Measurements from ENCODE around the gene MIX23. TPM values are rescaled to one million over a fixed set of nuclear protein-coding genes. Genes with fewer than 3 reads are reported as not detected.

Gene MIX23
- total RNA-seq, 1 experiment from 2014 or later = 80.6 TPM

DNA sequence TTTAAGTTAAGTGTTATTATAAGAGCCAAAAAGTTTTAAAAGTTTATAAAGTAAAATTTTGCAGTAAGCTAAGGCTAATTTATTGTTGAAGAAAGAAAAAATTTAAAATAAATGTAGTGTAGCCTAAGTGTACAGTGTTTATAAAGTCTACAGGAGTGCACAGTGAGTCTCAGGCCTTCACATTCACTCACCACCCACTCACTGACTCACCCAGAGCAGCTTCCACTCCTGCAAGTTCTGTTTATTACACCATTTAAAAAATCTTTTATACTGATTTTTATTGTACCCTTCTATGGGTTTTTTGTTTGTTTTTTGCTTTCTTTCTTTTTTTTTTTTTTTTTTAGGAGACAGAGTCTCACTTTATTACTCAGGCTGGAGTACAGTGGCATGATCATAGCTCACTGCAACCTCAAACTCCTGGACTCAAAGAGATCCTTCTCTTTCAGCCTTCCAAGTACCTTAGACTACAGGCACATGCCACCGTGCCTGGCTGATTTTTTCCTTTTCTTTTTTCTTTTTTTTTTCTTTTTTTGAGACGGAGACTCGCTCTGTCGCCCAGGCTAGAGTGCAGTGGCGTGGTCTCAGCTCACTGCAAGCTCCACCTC lies 32.1 kb downstream of the MIX23 start:
- no peak overlapping the region for H2BK15ac ChIP-seq (ENCODE audit: low read depth, low read length)
- H3K4me2 ChIP-seq (ENCODE audit: insufficient read depth, insufficient read length, low read length) = no peak overlapping the region
- H4K20me1 ChIP-seq (ENCODE audit: control insufficient read depth, insufficient read depth, insufficient read length) = no peaks in the 10 kb centered on the region
- H3T11ph ChIP-seq (ENCODE audit: low read length) = no peak overlapping the region
- H3K36me3 Mint-ChIP-seq (ENCODE audit: insufficient read depth in 1 of 3, low read depth in 3 of 3) = no peaks in the 10 kb centered on the region; a peak in 1 of 7 replicates
- H2AFZ ChIP-seq (ENCODE audit: low read length) = no peak overlapping the region
- DNase-seq = no peak
- H3K4ac ChIP-seq (ENCODE audit: low read depth, low read length) = no peak overlapping the region
- H3K9ac ChIP-seq (ENCODE audit: extremely low read depth, insufficient read length, low read length) = no peak overlapping the region
- no peak overlapping the region for H3K23ac ChIP-seq (ENCODE audit: insufficient read length, low read depth, low read length)
- no peak overlapping the region for H4K5ac ChIP-seq (ENCODE audit: insufficient read length, low read depth, low read length)
- no peak overlapping the region for H3K4me3 Mint-ChIP-seq
- no peak overlapping the region for H2BK120ac ChIP-seq (ENCODE audit: low read depth, low read length, poor library complexity, severe bottlenecking)
- no CpG with 5 or more reads among the region's 5 CpGs for WGBS (ENCODE audit: extremely low coverage, insufficient read length, low lambda C conversion rate)
- no peak overlapping the region for H3K18ac ChIP-seq (ENCODE audit: insufficient read length, low read depth, low read length)
- no peak overlapping the region for H4K91ac ChIP-seq (ENCODE audit: insufficient read length, low read depth, low read length)
- no peaks in the 10 kb centered on the region for H3K23me2 ChIP-seq (ENCODE audit: insufficient read length, low read depth, low read length, poor library complexity, severe bottlenecking)
- TF ChIP-seq, protein P1, sequence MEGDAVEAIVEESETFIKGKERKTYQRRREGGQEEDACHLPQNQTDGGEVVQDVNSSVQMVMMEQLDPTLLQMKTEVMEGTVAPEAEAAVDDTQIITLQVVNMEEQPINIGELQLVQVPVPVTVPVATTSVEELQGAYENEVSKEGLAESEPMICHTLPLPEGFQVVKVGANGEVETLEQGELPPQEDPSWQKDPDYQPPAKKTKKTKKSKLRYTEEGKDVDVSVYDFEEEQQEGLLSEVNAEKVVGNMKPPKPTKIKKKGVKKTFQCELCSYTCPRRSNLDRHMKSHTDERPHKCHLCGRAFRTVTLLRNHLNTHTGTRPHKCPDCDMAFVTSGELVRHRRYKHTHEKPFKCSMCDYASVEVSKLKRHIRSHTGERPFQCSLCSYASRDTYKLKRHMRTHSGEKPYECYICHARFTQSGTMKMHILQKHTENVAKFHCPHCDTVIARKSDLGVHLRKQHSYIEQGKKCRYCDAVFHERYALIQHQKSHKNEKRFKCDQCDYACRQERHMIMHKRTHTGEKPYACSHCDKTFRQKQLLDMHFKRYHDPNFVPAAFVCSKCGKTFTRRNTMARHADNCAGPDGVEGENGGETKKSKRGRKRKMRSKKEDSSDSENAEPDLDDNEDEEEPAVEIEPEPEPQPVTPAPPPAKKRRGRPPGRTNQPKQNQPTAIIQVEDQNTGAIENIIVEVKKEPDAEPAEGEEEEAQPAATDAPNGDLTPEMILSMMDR (conservative IDR thresholded peaks at IDR 0.05) = no peak
- no peak overlapping the region for H3K56ac ChIP-seq (ENCODE audit: insufficient read length, low read depth, low read length)
- no peaks in the 10 kb centered on the region for H3K27me3 Mint-ChIP-seq (ENCODE audit: low read depth)
- H2BK12ac ChIP-seq (ENCODE audit: insufficient read length, low read depth, low read length) = no peak overlapping the region
- H3K27me3 ChIP-seq (ENCODE audit: insufficient read depth, low read length) = no peaks in the 10 kb centered on the region
- H3K79me1 ChIP-seq (ENCODE audit: insufficient read depth, low read depth, low read length, poor library complexity, severe bottlenecking) = no peaks in the 10 kb centered on the region
- H3K27ac Mint-ChIP-seq = no peak overlapping the region
- no peaks in the 10 kb centered on the region for H3K4me1 Mint-ChIP-seq
- no peaks in the 10 kb centered on the region for H3K79me2 ChIP-seq (ENCODE audit: insufficient read depth, low read length)
- peaks cover 0 to 6% of the 10 kb centered on the region in 2 experiments; a peak in 3 of 5 replicates for H3K9me3 Mint-ChIP-seq
- no peak overlapping the region for H3K14ac ChIP-seq (ENCODE audit: insufficient read depth, low read length)
- no peak overlapping the region for H4K8ac ChIP-seq (replicated peaks; ENCODE audit: insufficient read length, low read depth, low read length)
- no peak overlapping the region for H3K27ac ChIP-seq (ENCODE audit: insufficient read length, low read depth, low read length)
- no peaks in the 10 kb centered on the region for H3K4me1 ChIP-seq (ENCODE audit: insufficient read depth, low read length)
- no peak overlapping the region for H2BK20ac ChIP-seq (ENCODE audit: low read depth, low read length, poor library complexity, severe bottlenecking)
- H2BK5ac ChIP-seq (ENCODE audit: insufficient read length, low read length) = no peak overlapping the region
- H3K9me3 ChIP-seq (ENCODE audit: control insufficient read depth, low read depth, low read length) = no peaks in the 10 kb centered on the region
- H2AK5ac ChIP-seq (ENCODE audit: insufficient read length, low read length) = no peak overlapping the region
